ENCODE results near the gene ARHGEF11.
"Not testable (repeated sequence)": the region's sequence is repeated elsewhere in the genome, so short reads cannot be mapped to it uniquely, and the experiment has no call there.

ARHGEF11 gene

GRCh38 chr1:156945881-156946661, 99.5 kb downstream of the ARHGEF11 start:
- DNase-seq, result no peak

GRCh38 chr1:156944848-156945247, 100.7 kb downstream of the ARHGEF11 start:
- DNase-seq, result no peak

GRCh38 chr1:156944268-156944667, 101.3 kb downstream of the ARHGEF11 start:
- DNase-seq, result no peak

DNA sequence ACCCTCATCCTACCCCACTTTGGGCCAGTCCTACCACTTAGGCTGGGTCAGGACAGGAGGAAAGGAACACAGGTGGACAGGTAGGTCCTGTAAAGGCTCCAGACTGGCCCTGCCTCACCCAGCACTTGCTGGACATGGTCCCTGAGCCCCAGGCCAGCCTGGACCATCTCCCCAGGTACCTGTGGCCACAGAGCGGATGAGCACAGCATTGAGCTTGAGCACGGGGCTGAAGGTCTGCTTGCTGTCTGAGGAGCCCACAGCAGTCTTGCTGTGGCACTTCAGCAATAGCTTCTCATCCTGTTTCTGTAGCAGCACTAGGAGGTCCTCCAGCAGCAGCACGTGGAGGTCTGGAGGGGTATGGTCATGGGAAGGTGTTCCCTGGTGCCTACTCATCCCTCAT, 101.8 kb downstream of the ARHGEF11 start:
- no peak for DNase-seq

DNA sequence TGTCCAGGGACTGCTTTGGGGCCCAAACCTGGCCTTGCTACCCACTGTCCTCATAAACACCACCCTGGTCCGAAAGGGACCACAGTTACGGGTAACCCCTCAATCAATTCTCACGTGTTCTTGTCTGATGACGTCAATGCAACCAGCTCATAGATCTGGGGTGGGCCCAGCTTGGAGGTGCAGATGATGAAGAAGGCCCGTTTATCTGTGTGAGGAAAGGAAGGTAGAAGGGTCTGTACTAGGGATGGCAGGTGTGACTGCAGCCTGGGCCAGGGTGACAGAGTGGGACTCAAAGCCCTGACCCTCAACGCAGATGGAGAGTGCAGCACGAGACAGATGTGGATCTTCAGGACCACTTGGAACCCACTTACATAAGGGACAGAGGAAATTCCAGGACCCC, 103.0 kb downstream of the ARHGEF11 start:
- no peak for DNase-seq

DNA sequence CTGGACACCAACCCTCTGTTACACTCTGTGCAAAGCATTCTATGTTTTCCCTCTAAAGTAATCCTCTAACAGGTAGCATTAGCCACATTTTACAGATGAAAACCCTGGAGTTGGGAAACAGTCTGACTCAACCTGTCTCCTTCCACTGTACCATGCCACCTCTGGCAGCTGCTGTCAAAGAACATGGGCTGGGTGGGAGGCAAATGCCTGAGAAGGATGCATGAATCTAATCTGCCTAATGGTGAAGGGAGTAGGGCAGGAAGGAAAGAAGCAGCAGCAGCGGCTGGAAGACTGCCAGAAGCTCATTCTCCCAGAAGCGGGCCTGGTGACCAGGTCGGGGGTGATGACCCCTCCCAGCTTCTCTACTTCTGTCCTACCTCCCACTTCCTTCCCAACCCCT, 103.4 kb downstream of the ARHGEF11 start:
- no peak for DNase-seq

GRCh38 chr1:156941675-156942074, 103.9 kb downstream of the ARHGEF11 start:
- no peak for DNase-seq

DNA sequence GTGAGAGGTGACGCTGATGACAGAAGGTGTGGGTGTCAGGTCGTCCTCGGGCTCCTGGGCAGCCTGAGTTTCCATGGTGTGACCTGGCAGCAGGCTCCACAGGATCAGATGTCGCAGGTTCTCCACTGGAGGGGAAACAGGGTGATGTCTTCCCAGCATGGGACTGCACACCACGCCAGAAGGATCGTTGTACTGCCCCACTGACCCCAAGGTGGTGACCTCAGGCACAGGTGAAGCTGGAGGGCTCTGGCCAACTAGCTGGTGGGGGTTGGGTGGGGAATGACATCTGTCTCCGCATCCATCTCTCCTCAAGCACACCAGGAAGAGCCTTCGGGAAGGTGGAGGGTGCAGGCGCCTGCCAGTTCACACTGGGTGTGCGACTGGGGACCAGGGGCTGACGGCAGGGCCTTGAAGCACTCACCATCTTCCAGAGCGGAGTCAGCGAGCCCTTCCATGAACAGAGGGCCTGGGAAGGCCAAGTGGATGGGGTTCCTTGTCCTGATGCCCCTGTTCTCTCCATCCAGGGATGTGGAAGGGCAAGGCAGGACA, 105.7 kb downstream of the ARHGEF11 start:
- DNase-seq, result no peak

GRCh38 chr1:156938813-156939212, 106.7 kb downstream of the ARHGEF11 start:
- no peak for DNase-seq

DNA sequence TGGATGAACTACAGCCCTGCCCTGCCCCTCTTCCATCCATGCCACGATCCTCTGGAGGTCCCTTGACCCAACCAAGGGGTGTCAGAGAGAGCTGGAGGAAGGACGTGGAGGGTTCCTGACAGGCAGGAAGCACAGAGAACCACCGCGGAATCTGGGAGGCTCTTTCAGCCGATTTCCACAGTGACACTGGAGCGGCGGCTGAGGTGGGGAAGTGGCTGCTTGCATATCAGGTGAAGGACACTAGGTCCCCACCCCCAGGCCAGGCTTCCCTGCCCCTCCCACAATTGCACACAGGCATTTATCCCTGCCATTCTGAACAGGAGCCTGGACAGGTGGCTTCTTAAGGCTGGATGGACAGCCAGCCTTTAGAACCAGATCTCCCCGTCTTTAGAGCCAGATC, 107.7 kb downstream of the ARHGEF11 start:
- no peak for DNase-seq

GRCh38 chr1:156936721-156937220, 108.8 kb downstream of the ARHGEF11 start:
- no peak for DNase-seq

DNA sequence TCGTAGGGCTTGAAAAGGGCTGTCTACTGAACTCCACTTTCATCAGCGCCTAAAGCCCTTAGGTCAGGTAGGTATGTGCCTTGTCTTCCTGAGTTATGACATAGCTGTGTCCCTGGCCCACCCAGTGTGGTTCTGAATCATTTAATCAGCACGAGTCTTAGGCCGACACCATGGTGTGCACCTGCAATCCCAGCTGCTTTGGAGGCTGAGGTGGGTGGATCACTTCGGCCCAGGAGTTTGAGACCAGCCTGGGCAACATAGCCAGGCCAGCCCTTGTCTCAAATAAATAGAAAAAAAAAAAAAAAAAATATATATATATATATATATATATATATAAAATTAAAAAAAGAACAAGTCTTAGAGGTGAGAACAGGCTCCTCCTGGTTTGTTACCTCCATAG, 109.4 kb downstream of the ARHGEF11 start:
- no peak for DNase-seq

GRCh38 chr1:156935505-156936128, 109.9 kb downstream of the ARHGEF11 start:
- no peak for DNase-seq

DNA sequence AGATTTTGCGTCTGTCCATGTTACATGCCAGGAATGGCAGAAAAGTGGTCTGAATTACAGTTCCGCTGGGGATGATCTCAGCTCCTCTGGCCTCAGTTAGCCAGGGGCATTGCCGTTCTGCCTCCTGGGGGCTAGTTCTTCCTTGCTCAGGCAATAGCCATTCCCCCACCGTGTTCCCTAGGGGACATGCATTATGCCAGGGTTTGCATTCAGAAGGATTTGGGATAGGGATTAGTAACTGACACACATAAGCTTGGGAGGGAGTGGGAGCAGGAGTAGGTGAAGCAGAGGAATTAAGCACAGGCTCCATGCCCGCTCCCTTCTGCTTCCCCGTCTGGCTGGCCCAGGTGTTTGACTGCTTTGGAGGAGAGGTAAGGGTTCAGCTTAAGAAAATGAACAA, 112.4 kb downstream of the ARHGEF11 start:
- DNase-seq, result no peak

- no peak for DNase-seq
Observed at GRCh38 chr1:156931974-156932710, 113.4 kb downstream of the ARHGEF11 start.

GRCh38 chr1:156931211-156931952, 114.2 kb downstream of the ARHGEF11 start:
- DNase-seq, result no peak

GRCh38 chr1:156930483-156930882, 115.1 kb downstream of the ARHGEF11 start:
- no peak for DNase-seq

GRCh38 chr1:156929596-156930238, 115.8 kb downstream of the ARHGEF11 start:
- DNase-seq, result no peak

DNA sequence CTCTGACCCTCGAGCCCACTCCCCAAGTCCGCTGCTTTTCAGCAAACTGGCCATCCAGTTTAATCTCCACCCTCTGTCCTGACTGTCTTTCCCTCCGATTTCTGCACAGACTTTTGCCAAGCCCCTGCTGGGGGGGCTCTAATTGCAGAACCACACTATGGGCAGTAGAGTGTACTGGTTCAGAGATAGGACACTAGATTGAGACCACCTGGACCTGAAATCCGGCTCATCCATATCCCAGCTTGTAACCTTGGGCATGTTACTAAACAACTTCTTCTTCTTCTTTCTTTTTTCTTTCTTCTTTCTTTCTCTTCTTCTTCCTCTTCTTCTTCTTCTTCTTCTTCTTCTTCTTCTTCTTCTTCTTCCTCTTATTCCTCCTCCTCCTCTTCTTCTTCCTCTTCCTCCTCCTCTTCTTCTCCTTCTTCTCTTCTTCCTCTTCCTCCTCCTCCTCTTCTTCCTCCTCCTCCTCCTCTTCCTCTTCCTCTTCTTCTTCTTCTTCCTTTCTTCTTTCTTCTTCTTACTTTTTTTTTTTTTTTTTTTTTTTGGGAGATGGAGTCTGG, 117.4 kb downstream of the ARHGEF11 start:
- no peak for DNase-seq

GRCh38 chr1:156927215-156928042, 118.1 kb downstream of the ARHGEF11 start:
- DNase-seq, result peak; percentile 59

GRCh38 chr1:156926695-156927094, 118.8 kb downstream of the ARHGEF11 start:
- DNase-seq, result not testable (repeated sequence)

Measured in activated CD4-positive, alpha-beta T cell treated with anti-CD3 and anti-CD28 coated beads, Interleukin-2, amount 50 U/mL, for 16 hours (primary cell).